ENCODE data around the gene RAB11FIP4.

Gene RAB11FIP4

GRCh38 chr17:31572341-31572740, 180.9 kb downstream of the RAB11FIP4 start:
- in situ Hi-C loops (cut with MboI; ENCODE audit: low pct_unique_long_range_greater_than_20kb, low sequenced_read_pairs, unreplicated experiment) = no loop called here
- no peak for TF ChIP-seq CTCF (IDR thresholded peaks at IDR 0.05; ENCODE audit: extremely low read depth, insufficient read depth, missing control alignments)
- no peak for DNase-seq (ENCODE audit: low spot score)

- no peak for DNase-seq (ENCODE audit: low spot score)
- no peak for TF ChIP-seq CTCF (IDR thresholded peaks at IDR 0.05; ENCODE audit: extremely low read depth, insufficient read depth, missing control alignments)
- in situ Hi-C loops (cut with MboI; ENCODE audit: low pct_unique_long_range_greater_than_20kb, low sequenced_read_pairs, unreplicated experiment) = no loop called here
These were observed 181.6 kb downstream of the RAB11FIP4 start for GRCh38 chr17:31573047-31573446.

GRCh38 chr17:31573861-31574260, 182.4 kb downstream of the RAB11FIP4 start:
- TF ChIP-seq CTCF (IDR thresholded peaks at IDR 0.05; ENCODE audit: extremely low read depth, insufficient read depth, missing control alignments) = no peak
- in situ Hi-C loops (cut with MboI; ENCODE audit: low pct_unique_long_range_greater_than_20kb, low sequenced_read_pairs, unreplicated experiment) = no loop called here
- DNase-seq (ENCODE audit: low spot score) = no peak

- TF ChIP-seq CTCF (IDR thresholded peaks at IDR 0.05; ENCODE audit: extremely low read depth, insufficient read depth, missing control alignments) = no peak
- no peak for DNase-seq (ENCODE audit: low spot score)
- in situ Hi-C loops (cut with MboI; ENCODE audit: low pct_unique_long_range_greater_than_20kb, low sequenced_read_pairs, unreplicated experiment) = no loop called here
These were observed 183.0 kb downstream of the RAB11FIP4 start for GRCh38 chr17:31574458-31574857.

- in situ Hi-C loops (cut with MboI; ENCODE audit: low pct_unique_long_range_greater_than_20kb, low sequenced_read_pairs, unreplicated experiment) = no loop called here
- no peak for DNase-seq (ENCODE audit: low spot score)
- TF ChIP-seq CTCF (IDR thresholded peaks at IDR 0.05; ENCODE audit: extremely low read depth, insufficient read depth, missing control alignments) = no peak
These were observed 183.6 kb downstream of the RAB11FIP4 start for GRCh38 chr17:31575043-31575442.

- in situ Hi-C loops (cut with MboI; ENCODE audit: low pct_unique_long_range_greater_than_20kb, low sequenced_read_pairs, unreplicated experiment) = no loop called here
- TF ChIP-seq CTCF (IDR thresholded peaks at IDR 0.05; ENCODE audit: extremely low read depth, insufficient read depth, missing control alignments) = no peak
- no peak for DNase-seq (ENCODE audit: low spot score)
These were observed 187.8 kb downstream of the RAB11FIP4 start for GRCh38 chr17:31579265-31579664.

GRCh38 chr17:31580316-31580705, 188.8 kb downstream of the RAB11FIP4 start:
- DNase-seq (ENCODE audit: low spot score) = no peak
- in situ Hi-C loops (cut with MboI; ENCODE audit: low pct_unique_long_range_greater_than_20kb, low sequenced_read_pairs, unreplicated experiment) = no loop called here
- no peak for TF ChIP-seq CTCF (IDR thresholded peaks at IDR 0.05; ENCODE audit: extremely low read depth, insufficient read depth, missing control alignments)
